PC-3 (cell line): ENCODE results near the gene DDX24.

Experiments used
- CTCF ChIP-seq: fragments of 300-600 bp; sonication (generic); conservative IDR thresholded peaks from 2 replicates; pipeline ENCODE4 v1.5.1; 2017; ENCODE audit warnings: antibody characterized with exemption, low read depth, mild to moderate bottlenecking, low read length
- EZH2 ChIP-seq: fragments of 300-600 bp; sonication (generic); IDR thresholded peaks from one replicate; pipeline ENCODE4 v1.6.1; 2017; ENCODE audit warnings: antibody characterized with exemption, mild to moderate bottlenecking, low read length; ENCODE audit not compliant: unreplicated experiment
- EZH2phosphoT487 ChIP-seq: fragments of 300-600 bp; sonication (generic); IDR thresholded peaks from 2 replicates; pipeline ENCODE4 v1.6.1; 2018; ENCODE audit warnings: mild to moderate bottlenecking, antibody characterized with exemption, low read length, borderline replicate concordance

- TF ChIP-seq CTCF (no peak), EZH2phosphoT487 (no peak), EZH2 (no peak)
These were observed 80.0 kb downstream of the DDX24 start for GRCh38 chr14:94001016-94001415.
